Spinal cord (tissue), 10 donors: ENCODE measurements around the gene MGMT. TPM values are rescaled to one million over a fixed set of nuclear protein-coding genes. Genes with fewer than 3 reads are reported as not detected.

Source experiments
- DNase-seq, 6 donors: peaks; one replicate each; pipeline versions ENCODE4 v3.0.0 to v3.0.0-alpha.2; 2013 to 2015; ENCODE audit warnings: low spot score in 6 of 6, low read depth in 4 of 6
- H3K27ac ChIP-seq: one replicate; pipeline ENCODE4 v1.5.1; 2013; ENCODE audit warnings: low read depth, low read length, control low read depth
- H3K27me3 ChIP-seq: one replicate; pipeline ENCODE4 v1.6.1; 2013; ENCODE audit warnings: low read length; ENCODE audit not compliant: control insufficient read depth, insufficient read depth
- H3K36me3 ChIP-seq: one replicate; pipeline ENCODE4 v1.6.1; 2013; ENCODE audit warnings: low read length; ENCODE audit not compliant: control insufficient read depth, insufficient read depth
- H3K4me1 ChIP-seq: one replicate; pipeline ENCODE4 v1.6.1; 2013; ENCODE audit warnings: low read length; ENCODE audit not compliant: control insufficient read depth, insufficient read depth
- H3K4me3 ChIP-seq: one replicate; pipeline ENCODE4 v1.5.1; 2013; ENCODE audit warnings: low read depth, low read length, control low read depth
- H3K9me3 ChIP-seq: one replicate; pipeline ENCODE4 v1.6.1; 2013; ENCODE audit warnings: low read length; ENCODE audit not compliant: control insufficient read depth, insufficient read depth
- WGBS: methylation state at CpG from one replicate; pipeline ENCODE4 v1.1.5; 2013; ENCODE audit warnings: missing lambda C conversion rate; ENCODE audit not compliant: insufficient coverage; 5-methylcytosine and 5-hydroxymethylcytosine counted together
- polyA plus RNA-seq, 2 donors: library from polyadenylated mRNA; unstranded; fragments of 120-200 nt; gene quantifications; one replicate each; pipeline ENCODE4 v1.2.1, GENCODE V29; 2013; ENCODE audit not compliant: insufficient read length in 2 of 2
- total RNA-seq, 2 donors: library from RNA; depleted of rRNA in 1 of 2; stranded (reverse); fragments of 120-200 nt in 1 of 2; fragments of >200 nt in 1 of 2; gene quantifications; one replicate each; pipeline versions ENCODE4 v1.2.3 to v1.2.4, GENCODE V29; 2013 to 2014
- donor health status: healthy.

Gene MGMT
- total and polyA plus RNA-seq, 4 donors, result 10.4 to 31.9 (median 13.7) TPM

- peaks cover 6% of the 10 kb centered on the region for H3K9me3 ChIP-seq
- no peaks in the 10 kb centered on the region for H3K27me3 ChIP-seq
- no peak overlapping the region for H3K4me3 ChIP-seq
- DNase-seq, result no peak
- H3K36me3 ChIP-seq, result no peaks in the 10 kb centered on the region
- H3K4me1 ChIP-seq, result no peaks in the 10 kb centered on the region
- WGBS, result 90% methylated on average over 6 of the region's 7 CpGs
- no peak overlapping the region for H3K27ac ChIP-seq
Measured at GRCh38 chr10:129743738-129744133, 276.7 kb downstream of the MGMT start.

DNA sequence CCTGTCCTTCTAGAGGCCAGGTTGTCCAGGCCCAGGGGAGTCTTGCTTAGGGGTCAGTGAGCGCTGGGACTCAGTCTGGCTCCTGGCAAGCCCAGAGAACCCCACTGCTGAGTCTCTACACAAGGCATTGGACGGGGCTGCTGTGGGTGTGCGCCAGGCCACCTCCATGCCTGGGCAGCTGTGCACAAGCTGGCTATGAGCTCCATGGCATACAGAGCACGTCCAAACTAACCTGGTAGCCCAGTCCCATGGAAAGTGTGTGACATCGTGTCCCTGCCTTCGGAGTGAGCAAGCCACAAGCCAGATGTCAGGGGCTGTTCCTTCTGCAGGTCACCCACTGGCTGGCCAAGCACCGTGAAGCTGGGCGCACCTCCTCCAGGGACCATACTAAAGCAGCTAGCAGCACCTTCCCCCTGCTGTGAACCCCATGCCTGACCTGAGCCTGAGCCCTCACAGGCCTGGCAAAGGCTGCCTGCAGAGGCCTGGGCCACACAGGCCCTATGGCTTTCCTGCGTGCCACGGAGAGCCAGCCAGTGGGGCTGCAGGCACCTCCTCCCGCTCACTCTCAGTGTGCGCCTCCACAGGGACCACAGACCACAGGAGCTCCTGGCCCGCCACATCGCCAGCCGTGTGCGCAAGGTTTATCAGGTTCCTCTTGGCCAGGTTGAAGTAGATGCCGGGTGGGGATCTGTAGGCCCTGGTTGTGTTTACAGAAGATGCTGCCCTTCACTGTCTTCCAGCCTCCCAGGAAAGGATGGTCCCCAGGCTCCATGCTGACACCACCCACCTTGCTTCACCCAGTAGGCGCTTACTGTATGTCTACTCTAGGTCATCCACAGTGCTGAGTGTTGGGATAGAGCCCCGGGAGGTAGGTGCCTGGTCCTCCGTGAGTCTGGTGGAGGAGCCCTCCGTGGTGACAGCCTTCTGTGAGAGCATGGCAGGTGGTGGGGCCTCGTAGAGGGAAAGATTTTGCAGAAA, 277.4 kb downstream of the MGMT start:
- Histone ChIP-seq H3K9me3 (peaks cover 10% of the 10 kb centered on the region), H3K4me3 (no peak overlapping the region), H3K27me3 (no peaks in the 10 kb centered on the region), H3K36me3 (no peaks in the 10 kb centered on the region), H3K27ac (no peak overlapping the region), H3K4me1 (no peaks in the 10 kb centered on the region)
- DNase-seq, result no peak
- 95% methylated on average over 21 of the region's 22 CpGs for WGBS

- DNase-seq, result no peak
- H3K27ac ChIP-seq, result no peak overlapping the region
- no peaks in the 10 kb centered on the region for H3K4me1 ChIP-seq
- no CpG with 5 or more reads among the region's 13 CpGs for WGBS
- no peaks in the 10 kb centered on the region for H3K27me3 ChIP-seq
- H3K36me3 ChIP-seq, result no peaks in the 10 kb centered on the region
- H3K9me3 ChIP-seq, result peaks cover 12% of the 10 kb centered on the region
- H3K4me3 ChIP-seq, result no peak overlapping the region
Measured at GRCh38 chr10:129745186-129745750, 278.2 kb downstream of the MGMT start.

DNA sequence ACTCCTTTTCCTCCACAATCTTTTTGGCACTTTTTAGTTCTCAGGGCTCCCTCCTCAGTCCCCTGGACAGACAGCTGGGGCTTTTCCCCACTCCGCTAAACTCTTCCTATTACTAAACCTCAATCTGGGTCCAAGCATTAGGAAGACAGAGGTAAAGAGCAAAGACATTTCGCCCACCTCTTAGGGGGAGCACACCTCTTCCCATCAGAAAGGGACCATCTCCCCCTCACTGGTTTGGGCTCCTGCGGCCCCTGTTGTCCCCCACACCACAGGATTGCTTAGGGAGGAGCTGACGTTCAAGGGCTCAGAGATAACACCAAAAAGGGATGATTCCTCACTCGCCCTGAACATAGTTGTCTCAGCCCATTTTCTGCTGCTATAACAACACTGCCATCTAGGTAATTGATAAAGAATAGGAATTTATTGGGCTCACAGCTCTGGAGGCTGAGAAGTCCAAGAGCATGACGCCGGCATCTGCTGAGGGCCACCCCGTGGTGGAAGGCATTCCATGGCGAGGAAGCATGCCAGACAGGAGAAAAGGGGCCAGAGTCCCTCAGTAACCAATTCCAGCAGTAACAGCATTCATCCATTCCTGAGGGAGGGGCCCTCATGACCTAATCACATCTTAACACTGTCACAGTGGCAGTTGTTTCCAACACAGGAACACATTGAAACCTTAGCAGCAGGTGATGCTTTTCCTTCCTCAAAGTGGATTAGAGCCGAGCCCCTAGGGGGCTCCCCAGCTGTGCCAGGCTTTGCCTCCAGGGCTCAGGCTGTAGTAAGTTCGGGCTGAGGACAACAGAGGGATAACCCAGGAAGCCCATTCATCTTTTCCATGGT, 287.4 kb downstream of the MGMT start:
- Histone ChIP-seq H3K4me1 (peaks cover 15% of the 10 kb centered on the region), H3K27me3 (peaks cover 2% of the 10 kb centered on the region), H3K9me3 (peaks cover 7% of the 10 kb centered on the region), H3K36me3 (no peaks in the 10 kb centered on the region), H3K4me3 (no peak overlapping the region), H3K27ac (no peak overlapping the region)
- 91% methylated on average over 7 of the region's 11 CpGs for WGBS
- DNase-seq, result no peak

GRCh38 chr10:129755158-129755591, 288.1 kb downstream of the MGMT start:
- H3K27me3 ChIP-seq, result peaks cover 2% of the 10 kb centered on the region
- no peak for DNase-seq
- peaks cover 5% of the 10 kb centered on the region for H3K9me3 ChIP-seq
- peaks cover 5% of the 10 kb centered on the region for H3K36me3 ChIP-seq
- peaks cover 21% of the 10 kb centered on the region for H3K4me1 ChIP-seq
- no peak overlapping the region for H3K27ac ChIP-seq
- no peak overlapping the region for H3K4me3 ChIP-seq
- 95% methylated on average over 2 of the region's 2 CpGs for WGBS

DNA sequence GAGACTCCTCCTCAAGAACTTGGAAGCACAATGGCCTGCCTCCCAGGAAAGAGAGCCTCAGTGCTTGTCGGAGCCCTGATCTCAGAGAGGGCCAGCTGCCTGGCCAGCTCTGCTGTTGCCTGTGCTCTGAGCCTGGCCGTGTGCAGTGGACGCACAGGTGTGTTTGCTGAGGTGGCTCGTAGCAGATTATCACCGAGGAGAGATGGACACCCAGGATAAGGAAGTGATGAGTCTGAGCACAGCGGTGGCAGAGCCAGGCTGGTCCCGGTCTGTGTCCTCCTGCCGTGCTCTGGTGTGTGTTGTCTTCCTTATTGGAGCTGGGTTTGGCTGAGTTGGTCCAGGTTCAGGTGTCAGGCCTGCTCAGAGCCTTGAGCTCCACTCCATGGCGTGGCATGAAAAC, 288.6 kb downstream of the MGMT start:
- no peak overlapping the region for H3K27ac ChIP-seq
- H3K9me3 ChIP-seq, result peaks cover 5% of the 10 kb centered on the region
- peaks cover 2% of the 10 kb centered on the region for H3K27me3 ChIP-seq
- no peak overlapping the region for H3K4me3 ChIP-seq
- no peak for DNase-seq
- H3K36me3 ChIP-seq, result peaks cover 5% of the 10 kb centered on the region
- 97% methylated on average over 7 of the region's 9 CpGs for WGBS
- H3K4me1 ChIP-seq, result peaks cover 22% of the 10 kb centered on the region

DNA sequence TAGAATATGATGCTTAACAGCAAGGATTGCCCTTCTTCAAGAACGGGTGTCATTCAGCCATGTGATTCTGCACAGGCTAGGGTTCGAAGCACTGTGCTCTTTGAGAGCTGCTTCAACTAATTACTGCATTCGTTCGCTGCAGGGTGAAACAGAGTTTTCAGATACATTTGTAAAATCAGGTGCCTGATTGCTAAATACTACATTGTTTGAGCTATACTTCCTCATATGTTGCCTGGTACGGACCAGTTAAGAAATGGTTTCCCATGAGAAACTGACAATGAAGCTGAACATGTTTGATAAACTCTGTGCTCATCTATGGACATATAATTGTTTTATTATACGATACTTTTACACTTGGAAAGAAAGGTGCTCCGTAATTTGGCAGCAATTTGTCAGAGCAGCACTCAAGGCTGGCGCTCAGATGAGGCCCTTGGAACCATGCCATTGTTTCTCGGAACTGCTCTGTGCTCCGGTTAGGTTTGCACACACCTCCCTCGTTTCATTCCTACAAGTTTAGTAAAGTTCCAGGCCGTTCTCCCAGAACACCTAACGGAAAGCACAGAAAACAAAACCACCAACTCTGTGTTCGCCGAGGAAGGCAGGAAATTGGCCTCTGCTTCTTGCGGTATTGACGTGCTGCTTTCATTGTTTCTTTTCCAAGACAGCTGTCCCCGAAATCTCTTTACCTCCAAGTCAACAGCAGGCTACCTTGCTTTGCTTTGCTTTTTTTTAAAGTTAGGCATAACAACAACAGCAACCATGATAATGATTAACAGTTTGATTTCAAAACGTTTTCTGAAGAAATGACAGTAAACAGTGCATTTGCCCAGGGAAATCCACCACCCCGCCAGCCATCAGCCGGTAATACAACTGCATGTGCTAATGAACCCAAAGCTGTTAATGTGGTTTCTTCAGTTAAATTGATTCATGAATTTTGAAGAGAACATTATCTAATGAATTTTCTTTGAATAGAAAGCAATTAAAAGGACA, 290.2 kb downstream of the MGMT start:
- Histone ChIP-seq H3K27ac (no peak overlapping the region), H3K27me3 (peaks cover 6% of the 10 kb centered on the region), H3K9me3 (peaks cover 2% of the 10 kb centered on the region), H3K4me1 (peaks cover 34% of the 10 kb centered on the region), H3K36me3 (peaks cover 5% of the 10 kb centered on the region), H3K4me3 (no peak overlapping the region)
- DNase-seq, result peak in 2 of 6 donors; percentile 66 to 70
- WGBS, result 32% methylated on average over 10 of the region's 21 CpGs

- Histone ChIP-seq H3K27me3 (peaks cover 6% of the 10 kb centered on the region), H3K4me1 (peaks cover 38% of the 10 kb centered on the region), H3K36me3 (peaks cover 5% of the 10 kb centered on the region), H3K9me3 (no peaks in the 10 kb centered on the region), H3K27ac (no peak overlapping the region), H3K4me3 (no peak overlapping the region)
- DNase-seq, result peak in 2 of 6 donors; percentile 56 to 66
- 49% methylated on average over 18 of the region's 22 CpGs for WGBS
Measured at GRCh38 chr10:129758207-129759021, 291.4 kb downstream of the MGMT start.
